Measurements from ENCODE around the gene FAM162A. TPM values are rescaled to one million over a fixed set of nuclear protein-coding genes. Genes with fewer than 3 reads are reported as not detected.
"Not testable (repeated sequence)": the region's sequence is repeated elsewhere in the genome, so short reads cannot be mapped to it uniquely, and the experiment has no call there.

The FAM162A gene
- total RNA-seq, 1 donor from 2014 or later, result 65.5 TPM

DNA sequence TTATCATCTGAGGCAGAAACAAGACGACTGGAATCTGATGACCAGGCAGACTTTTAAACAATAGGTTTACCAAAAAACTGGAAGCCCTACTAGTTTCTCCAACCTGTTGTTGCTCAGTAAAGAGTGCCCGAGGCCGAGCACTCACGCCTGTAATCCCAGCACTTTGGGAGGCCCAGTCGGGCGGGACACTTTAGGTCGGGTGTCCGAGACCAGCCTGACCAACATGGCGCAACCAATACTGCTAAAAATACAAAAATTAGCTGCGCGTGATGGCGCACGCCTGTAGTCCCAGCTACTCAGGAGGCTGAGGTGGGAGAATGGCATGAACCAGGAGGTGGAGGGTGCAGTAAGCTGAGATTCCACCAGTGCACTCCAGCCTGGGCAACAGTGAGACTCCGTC is 33.0 kb downstream of the FAM162A start:
- DNase-seq (ENCODE audit: low spot score), result no peak

DNA sequence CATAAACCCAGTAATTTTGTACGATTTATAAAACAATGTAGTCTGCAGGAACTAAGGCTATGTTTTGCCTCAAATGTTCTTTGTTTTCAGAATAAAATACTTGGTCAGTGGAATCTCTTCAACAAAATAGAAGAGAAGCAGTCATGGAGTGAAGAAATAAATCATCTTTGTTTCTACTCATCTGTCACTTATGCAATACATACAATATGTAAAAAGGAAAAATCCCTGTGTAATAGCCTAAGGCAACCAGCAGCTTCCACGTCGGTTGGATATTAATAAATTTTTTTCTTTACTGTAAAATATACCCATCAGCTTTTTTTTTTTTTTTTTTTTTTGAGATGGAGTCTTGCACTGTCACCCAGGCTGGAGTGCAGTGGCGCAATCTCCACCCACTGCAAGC is 37.1 kb downstream of the FAM162A start:
- no peak for DNase-seq (ENCODE audit: low spot score)

DNA sequence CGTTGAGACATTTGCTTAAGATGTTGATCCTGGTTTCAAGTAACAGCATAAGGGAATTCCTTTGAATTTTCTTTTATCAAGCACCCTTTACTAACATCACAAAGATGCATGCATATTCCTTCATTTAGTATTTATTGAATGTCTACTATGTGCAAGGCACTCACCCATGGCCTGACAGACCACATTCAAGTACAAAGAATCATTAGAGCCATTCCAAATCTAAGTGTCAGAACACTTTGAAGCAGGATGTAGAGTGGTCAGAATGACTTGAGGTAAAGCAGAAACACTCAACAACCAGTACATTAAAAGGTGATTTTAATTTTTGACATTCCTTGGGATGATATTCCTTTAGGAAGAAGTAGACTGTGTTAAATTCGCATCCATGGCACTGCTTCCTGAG is 37.9 kb downstream of the FAM162A start:
- DNase-seq (ENCODE audit: low spot score), result no peak

DNA sequence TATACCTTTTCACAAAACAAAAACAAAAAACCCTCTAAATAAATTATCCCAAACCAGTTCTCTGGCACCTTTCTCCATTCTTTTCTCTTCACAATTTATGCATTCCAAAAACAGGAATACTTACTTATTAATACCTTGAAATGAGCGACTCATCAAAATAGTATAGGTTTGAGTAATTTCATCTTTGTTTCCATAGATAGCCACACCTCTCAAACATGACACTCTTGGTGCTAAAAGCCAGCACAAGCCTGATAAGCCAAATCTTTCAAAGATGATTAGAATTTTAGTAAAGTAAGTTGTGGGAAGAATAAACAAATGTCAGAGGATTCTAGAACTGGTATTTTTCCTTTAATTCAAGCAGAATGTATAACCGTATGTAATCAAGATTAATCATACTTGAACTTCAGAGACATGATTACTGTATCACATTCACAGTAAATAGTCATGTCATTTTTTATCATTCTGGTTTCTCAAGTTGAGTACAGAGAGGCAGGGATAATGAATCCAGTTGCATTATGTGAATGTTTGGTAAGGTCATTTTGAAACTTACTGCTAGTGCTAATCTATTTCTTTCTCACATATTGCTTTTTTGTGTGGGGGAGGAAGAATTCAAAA is 44.0 kb downstream of the FAM162A start:
- no peak for DNase-seq (ENCODE audit: low spot score)

DNA sequence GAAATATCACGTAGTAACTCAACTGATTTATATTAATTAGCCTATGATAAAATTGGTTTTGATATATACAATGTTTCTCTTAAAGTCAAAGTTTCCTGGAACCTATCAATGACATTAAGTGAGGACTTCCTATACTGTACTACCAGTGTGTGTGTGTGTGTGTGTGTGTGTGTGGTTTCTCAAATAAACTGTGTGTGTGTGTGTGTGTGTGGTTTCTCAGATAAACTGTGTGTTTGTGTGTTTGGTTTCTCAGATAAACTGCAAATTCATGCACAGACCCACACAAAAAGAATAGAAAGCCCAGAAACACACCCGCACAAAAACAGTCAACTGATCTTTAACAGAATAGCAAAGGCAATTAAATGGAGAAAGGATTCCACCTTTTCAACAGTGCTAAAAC is 46.4 kb downstream of the FAM162A start:
- no peak for DNase-seq (ENCODE audit: low spot score)

DNA sequence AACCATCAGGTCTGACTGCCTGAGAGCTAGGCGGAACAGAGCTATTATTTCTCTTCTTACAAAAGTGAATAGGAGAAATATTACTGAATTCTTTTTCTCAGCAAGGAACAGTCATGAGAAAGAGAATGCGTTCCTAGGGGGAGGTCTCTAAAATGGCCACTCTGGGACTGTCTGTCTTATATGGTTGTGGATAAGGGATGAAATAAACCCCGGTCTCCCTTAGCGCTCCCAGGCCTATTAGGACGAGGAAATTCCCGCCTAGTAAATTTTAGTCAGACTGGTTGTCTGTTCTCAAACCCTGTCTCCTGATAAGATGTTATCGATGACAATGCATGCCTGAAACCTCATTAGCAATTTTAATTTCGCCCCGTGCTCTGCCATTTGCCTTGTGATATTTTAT is 52.0 kb downstream of the FAM162A start:
- DNase-seq (ENCODE audit: low spot score), result no peak

DNA sequence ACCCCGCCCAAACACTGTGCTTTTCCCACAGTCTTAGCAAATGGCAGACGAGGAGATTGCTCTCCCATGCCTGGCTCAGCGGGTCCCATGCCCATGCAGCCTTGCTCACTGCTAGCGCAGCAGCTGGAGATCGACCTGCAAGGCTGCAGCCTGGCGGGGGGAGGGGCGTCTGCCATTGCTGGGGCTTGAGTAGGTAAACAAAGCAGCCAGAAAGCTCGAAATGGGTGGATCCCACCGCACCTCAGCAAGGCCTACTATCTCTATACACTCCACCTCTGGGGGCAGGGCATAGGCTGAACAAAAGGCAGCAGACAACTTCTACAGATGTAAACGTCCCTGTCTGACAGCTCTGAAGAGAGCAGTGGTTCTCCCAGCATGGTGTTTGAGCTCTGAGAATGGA is 59.1 kb downstream of the FAM162A start:
- no peak for DNase-seq (ENCODE audit: low spot score)

DNA sequence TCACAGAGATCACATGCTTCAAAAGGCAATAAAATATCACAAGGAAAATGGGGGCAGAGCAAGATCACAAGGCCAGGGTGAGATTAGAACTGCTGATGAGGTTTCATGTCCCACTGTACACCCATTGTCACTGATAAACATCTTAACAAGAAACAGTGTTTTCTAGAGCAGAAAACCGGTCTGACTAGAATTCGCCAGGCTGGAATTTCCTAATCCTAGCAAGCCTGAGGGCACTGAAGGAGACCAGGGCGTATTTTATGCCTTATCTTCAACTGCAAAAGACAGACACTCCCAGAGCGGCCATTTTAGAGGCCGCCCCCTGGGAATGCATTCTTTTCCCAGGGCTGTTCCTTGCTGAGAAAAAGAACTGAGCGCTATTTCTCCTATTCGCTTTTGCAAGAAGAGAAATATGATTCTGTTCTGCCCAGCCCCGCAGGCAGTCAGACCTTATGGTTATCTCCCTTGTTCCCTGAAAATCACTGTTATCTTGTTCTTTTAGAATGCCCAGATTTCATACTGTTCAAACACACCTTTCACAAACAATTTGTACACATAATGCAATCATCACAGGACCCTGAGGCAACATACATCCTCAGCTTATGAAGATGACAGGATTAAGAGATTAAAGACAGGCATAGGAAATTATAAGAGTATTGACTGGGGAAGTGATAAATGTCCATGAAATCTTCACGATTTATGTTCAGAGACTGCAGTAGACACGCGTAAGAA is 59.9 kb downstream of the FAM162A start:
- DNase-seq (ENCODE audit: low spot score), result not testable (repeated sequence)

DNA sequence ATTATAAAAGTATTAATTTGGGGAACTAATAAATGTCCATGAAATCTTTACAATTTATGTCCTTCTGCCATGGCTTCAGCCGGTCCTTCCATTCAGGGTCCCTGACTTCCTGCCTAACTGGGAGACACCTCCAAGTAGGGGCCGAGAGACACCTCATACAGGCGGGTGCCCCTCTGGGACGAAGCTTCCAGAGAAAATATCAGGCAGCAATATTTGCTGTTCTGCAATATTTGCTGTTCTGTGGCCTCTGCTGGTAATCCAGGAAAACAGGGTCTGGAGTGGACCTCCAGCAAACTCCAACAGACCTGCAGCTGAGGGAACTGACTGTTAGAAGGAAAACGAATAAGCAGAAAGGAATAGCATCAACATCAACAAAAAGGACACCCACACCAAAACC is 60.5 kb downstream of the FAM162A start:
- not testable (repeated sequence) for DNase-seq (ENCODE audit: low spot score)

DNA sequence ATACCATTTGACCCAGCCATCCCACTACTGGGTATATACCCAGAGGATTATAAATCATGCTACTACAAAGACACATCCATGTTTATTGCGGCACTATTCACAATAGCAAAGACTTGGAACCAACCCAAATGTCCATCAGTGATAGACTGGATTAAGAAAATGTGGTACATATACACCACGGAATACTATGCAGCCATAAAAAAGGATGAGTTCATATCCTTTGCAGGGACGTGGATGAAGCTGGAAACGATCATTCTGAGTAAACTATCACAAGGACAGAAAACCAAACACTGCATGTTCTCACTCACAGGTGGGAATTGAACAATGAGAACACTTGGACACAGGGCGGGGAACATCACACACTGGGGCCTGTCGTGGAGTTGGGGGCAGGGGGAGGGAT is 64.2 kb downstream of the FAM162A start:
- not testable (repeated sequence) for DNase-seq (ENCODE audit: low spot score)

DNA sequence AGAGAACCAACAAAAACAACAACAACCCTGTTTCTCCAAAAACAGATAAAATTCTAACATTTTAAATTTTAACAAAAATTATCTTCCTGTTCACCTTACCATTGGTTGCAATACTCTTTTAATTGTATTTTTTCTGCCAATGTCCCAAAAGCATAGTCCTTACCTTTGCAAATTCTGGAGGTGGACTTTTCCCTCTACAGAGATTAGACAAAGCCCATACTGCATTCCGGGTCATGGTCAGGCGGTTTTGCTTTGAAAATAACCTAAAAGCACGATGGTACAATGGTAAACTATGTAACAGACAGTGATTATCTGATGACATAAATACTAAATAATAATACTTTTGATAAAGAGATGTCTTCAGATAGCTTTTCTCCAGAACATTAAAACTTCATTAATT is 67.4 kb downstream of the FAM162A start:
- DNase-seq (ENCODE audit: low spot score), result no peak

DNA sequence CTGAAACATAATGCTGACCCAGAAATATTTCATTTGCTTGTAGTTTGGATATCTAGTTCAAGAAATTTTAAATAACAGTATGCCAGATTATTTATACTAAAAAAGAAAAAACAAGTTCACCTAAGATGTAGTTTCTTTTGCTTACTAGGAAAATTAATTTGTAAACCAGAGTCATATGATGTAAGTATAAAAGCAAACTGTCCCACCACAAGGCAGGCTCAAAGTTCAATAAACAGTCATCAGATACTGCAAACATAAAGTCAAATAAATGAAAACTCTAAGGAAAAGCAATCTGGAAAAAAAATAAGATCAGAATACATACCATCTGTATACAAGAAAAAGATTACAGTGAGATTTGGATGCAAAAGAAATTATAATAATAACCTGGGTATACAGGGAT is 72.1 kb downstream of the FAM162A start:
- no peak for DNase-seq (ENCODE audit: low spot score)

DNA sequence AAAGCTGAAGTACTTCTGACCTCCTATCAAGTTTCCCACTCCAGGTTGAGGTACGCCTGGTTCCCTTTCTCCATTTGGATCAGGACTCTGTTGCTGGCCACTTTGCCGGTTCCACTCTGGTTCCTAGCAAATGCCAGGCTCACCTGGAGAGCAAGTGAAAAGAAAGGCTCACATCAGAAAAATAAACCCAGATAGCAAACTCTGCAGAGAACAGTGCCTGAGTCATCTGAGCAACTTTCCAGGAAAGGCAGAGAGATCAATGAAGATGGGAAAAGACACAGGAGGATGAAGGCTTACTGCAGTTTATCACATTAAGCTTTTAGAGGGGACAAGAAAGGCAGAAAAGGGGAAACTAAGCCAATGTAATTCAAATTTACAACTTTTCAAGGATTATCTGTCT is 73.7 kb downstream of the FAM162A start:
- no peak for DNase-seq (ENCODE audit: low spot score)

DNA sequence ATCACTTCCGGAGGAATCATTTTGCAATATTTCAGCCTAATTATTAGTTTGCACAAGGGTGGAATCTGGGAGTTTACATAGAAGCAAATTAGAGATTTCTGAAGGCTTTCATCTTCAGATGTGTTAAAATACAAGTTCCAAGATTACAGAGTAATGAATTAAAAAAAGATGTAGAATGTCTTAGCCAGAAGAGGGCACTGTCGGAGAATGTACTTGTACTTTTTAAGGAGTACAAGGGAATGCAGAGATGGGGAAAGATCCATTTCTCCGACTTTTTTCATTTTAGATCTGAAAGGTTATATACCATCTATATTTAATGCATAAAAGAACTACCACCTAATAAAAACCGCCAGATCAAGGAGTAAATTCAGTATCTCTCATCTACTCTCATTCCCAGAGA is 75.0 kb downstream of the FAM162A start:
- DNase-seq (ENCODE audit: low spot score), result no peak

DNA sequence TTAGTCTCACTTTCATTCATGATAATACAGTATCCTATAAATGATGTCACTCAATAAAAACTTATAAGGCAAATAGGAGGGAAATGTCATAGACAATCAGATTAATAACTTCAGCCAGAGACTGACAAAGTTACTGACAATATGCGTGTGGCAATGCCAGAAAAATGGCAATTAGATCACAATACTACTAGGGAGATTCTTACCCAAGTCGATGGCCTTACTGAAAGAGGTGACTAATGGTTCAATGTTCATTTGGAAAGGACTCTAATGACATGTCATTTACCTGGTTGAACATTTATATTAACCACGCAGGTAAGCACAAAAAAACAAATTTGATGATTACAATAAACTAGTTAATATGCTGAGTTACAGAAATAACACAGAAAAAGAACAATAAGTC is 77.8 kb downstream of the FAM162A start:
- no peak for DNase-seq (ENCODE audit: low spot score)

Other genes with a start within 250 kb of the FAM162A start
- 0.08 TPM for gene CASR, start 200.5 kb upstream of the FAM162A start, total RNA-seq
- 62.3 TPM for gene CSTA, start 58.9 kb upstream of the FAM162A start, total RNA-seq
- gene MIX23, start 951 bp upstream of the FAM162A start, total RNA-seq, result 54.4 TPM
- gene WDR5B, start 31.9 kb downstream of the FAM162A start, total RNA-seq, result 7.2 TPM
- gene KPNA1, start 130.8 kb downstream of the FAM162A start, total RNA-seq, result 75.7 TPM
- gene PARP9, start 180.1 kb downstream of the FAM162A start, total RNA-seq, result 33.9 TPM
- 42.1 TPM for gene DTX3L, start 180.2 kb downstream of the FAM162A start, total RNA-seq
- 3.9 TPM for gene PARP15, start 193.5 kb downstream of the FAM162A start, total RNA-seq

All from ureter (tissue), 1 donor.